Measurements from ENCODE around the gene DNAH6. TPM values are rescaled to one million over a fixed set of nuclear protein-coding genes. Genes with fewer than 3 reads are reported as not detected.

The DNAH6 gene
- total and polyA plus RNA-seq, 10 of the 15 experiments (the other 5 are each of a cell fraction or from before 2014, with no cell fraction given) = 0.07 to 1.0 (median 0.29) TPM

DNA sequence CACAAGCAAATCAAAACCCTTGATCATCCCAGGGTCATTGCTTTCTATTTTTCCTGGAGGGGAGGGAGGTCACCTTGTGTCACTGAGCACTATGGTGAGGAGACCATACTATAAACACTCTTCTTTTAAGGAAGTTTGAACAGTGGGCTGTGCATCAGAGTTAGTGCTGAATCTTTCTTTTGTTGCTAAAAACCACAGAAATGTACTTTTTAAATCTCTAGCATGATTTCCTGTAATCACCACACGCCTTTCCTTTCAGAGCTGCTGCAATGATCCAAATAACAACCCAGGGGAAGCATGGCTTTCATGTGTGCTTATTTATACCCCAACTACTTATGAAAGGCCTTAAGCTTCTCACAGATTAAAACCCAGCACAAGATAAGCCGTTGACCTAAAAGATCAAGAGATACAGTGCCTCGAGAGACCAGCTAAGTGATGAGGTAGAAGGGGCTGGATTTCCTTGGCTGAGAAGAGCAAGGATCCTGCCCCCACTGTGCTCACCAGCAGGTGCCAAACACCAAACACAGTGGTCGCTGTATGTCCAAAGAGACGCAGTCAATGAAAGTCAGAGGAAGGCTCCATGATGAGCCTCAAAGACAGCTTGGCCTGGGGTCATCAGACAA, 329.9 kb downstream of the DNAH6 start (continued):
- TF ChIP-seq ZSCAN29 (IDR thresholded peaks at IDR 0.05) (no peak), POLR2AphosphoS5 (IDR thresholded peaks at IDR 0.05; ENCODE audit: low read length) (no peak), STAT1 (conservative IDR thresholded peaks at IDR 0.05) (no peak), NBN (IDR thresholded peaks at IDR 0.05) (no peak), SKIL (IDR thresholded peaks at IDR 0.05; ENCODE audit: low read depth, poor library complexity, severe bottlenecking) (no peak)

- ATAC-seq (no peak), DNase-seq (ENCODE audit: low read depth, low spot score) (no peak), FAIRE-seq (no peak)
- Histone ChIP-seq H3K4me2 (ENCODE audit: control insufficient read depth, insufficient read depth) (no peak overlapping the region), H3K27me3 (replicated peaks in 1 of 2; ENCODE audit: control insufficient read depth in 2 of 2, insufficient read depth in 2 of 2, low read length in 1 of 2) (no peaks in the 10 kb centered on the region), H3K27ac (ENCODE audit: control insufficient read depth, insufficient read depth) (no peak overlapping the region), H3K36me3 (ENCODE audit: control insufficient read depth in 2 of 2, insufficient read depth in 2 of 2, low read length in 1 of 2) (no peaks in the 10 kb centered on the region), H3K79me2 (ENCODE audit: control insufficient read depth, insufficient read depth, low read length) (no peaks in the 10 kb centered on the region), H3K4me3 (no peak overlapping the region), H2AFZ (ENCODE audit: control insufficient read depth, low read depth, low read length) (no peak overlapping the region), H3K9ac (ENCODE audit: control insufficient read depth, insufficient read depth, low read length) (no peak overlapping the region), H3K4me1 (ENCODE audit: control insufficient read depth, insufficient read depth, low read length) (peaks cover 3% of the 10 kb centered on the region; the same call in 1 of the 2 replicates), H4K20me1 (ENCODE audit: control insufficient read depth, insufficient read depth) (no peaks in the 10 kb centered on the region), H3K9me3 (replicated peaks; ENCODE audit: control insufficient read depth, insufficient read depth, low read length) (no peaks in the 10 kb centered on the region; the same call in 2 of the 3 replicates)
- intact Hi-C loops (cut with micrococcal nuclease; ENCODE audit: unreplicated experiment) (no loop called here), in situ Hi-C loops (cut with MboI) (no loop called here)
- CTCF ChIA-PET = interaction anchor here (0.8 to 1.3 kb wide), 2 partner anchors 9 to 79 kb away, joined by 3 to 4 read pairs; no protein-coding TSS in a partner anchor
- SMC1A ChIA-PET (ENCODE audit: uncharacterized antibody, unreplicated experiment) = interaction anchor here (0.6 to 1.1 kb wide), 4 partner anchors 11 to 301 kb away, joined by 3 read pairs; no protein-coding TSS in a partner anchor
- WGBS (ENCODE audit: insufficient coverage, insufficient replicate concordance, low lambda C conversion rate, missing lambda C conversion rate) = 33% methylated on average over 2 of the region's 2 CpGs
- no TSS peak for BruUV-seq (replicated peaks)
- RAD21 ChIA-PET (ENCODE audit: unreplicated experiment) = no interaction called here
- POLR2A ChIA-PET = no interaction called here
- TF ChIP-seq NFIC (IDR thresholded peaks at IDR 0.05; ENCODE audit: low read depth, low read length) (no peak), YBX1 (IDR thresholded peaks at IDR 0.05) (no peak), ZNF217 (IDR thresholded peaks at IDR 0.05) (no peak), PAX5 (IDR thresholded peaks at IDR 0.05; ENCODE audit: borderline replicate concordance, low read depth, low read length) (no peak), EGR1 (IDR thresholded peaks at IDR 0.05; ENCODE audit: borderline replicate concordance in 1 of 2, low read depth in 2 of 2, low read length in 2 of 2) (no peak), MYB (IDR thresholded peaks at IDR 0.05; ENCODE audit: borderline replicate concordance, low read depth, low read length) (no peak), TBL1XR1 (IDR thresholded peaks at IDR 0.05; ENCODE audit: low read depth, low read length) (no peak), EED (IDR thresholded peaks at IDR 0.05; ENCODE audit: low read depth) (no peak), SUPT20H (IDR thresholded peaks at IDR 0.05; ENCODE audit: borderline replicate concordance, control insufficient read depth, low read depth, low read length) (no peak), JUND (IDR thresholded peaks at IDR 0.05; ENCODE audit: low read depth, low read length) (no peak), STAT1 (conservative IDR thresholded peaks at IDR 0.05) (no peak), POLR2AphosphoS5 (IDR thresholded peaks at IDR 0.05; ENCODE audit: low read length) (no peak), HDGF (IDR thresholded peaks at IDR 0.05) (no peak), WRNIP1 (IDR thresholded peaks at IDR 0.05; ENCODE audit: borderline replicate concordance, low read depth, low read length) (no peak), BRCA1 (IDR thresholded peaks at IDR 0.05; ENCODE audit: low read depth, low read length) (no peak)
- TF ChIP-seq, protein P1, sequence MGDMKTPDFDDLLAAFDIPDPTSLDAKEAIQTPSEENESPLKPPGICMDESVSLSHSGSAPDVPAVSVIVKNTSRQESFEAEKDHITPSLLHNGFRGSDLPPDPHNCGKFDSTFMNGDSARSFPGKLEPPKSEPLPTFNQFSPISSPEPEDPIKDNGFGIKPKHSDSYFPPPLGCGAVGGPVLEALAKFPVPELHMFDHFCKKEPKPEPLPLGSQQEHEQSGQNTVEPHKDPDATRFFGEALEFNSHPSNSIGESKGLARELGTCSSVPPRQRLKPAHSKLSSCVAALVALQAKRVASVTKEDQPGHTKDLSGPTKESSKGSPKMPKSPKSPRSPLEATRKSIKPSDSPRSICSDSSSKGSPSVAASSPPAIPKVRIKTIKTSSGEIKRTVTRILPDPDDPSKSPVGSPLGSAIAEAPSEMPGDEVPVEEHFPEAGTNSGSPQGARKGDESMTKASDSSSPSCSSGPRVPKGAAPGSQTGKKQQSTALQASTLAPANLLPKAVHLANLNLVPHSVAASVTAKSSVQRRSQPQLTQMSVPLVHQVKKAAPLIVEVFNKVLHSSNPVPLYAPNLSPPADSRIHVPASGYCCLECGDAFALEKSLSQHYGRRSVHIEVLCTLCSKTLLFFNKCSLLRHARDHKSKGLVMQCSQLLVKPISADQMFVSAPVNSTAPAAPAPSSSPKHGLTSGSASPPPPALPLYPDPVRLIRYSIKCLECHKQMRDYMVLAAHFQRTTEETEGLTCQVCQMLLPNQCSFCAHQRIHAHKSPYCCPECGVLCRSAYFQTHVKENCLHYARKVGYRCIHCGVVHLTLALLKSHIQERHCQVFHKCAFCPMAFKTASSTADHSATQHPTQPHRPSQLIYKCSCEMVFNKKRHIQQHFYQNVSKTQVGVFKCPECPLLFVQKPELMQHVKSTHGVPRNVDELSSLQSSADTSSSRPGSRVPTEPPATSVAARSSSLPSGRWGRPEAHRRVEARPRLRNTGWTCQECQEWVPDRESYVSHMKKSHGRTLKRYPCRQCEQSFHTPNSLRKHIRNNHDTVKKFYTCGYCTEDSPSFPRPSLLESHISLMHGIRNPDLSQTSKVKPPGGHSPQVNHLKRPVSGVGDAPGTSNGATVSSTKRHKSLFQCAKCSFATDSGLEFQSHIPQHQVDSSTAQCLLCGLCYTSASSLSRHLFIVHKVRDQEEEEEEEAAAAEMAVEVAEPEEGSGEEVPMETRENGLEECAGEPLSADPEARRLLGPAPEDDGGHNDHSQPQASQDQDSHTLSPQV (IDR thresholded peaks at IDR 0.05) = no peak
These were observed 330.4 kb downstream of the DNAH6 start for GRCh38 chr2:84846741-84847142.

Data from GM12878 (cell line).